Peyer's patch (tissue), 4 donors: ENCODE measurements around the gene TMEM178B.

Experiments used
- POLR2A ChIP-seq, 2 donors: fragments of 450-650 bp; IDR thresholded peaks; one replicate each; pipeline ENCODE4 v1.5.1; 2017; ENCODE audit warnings: antibody characterized with exemption in 2 of 2, mild to moderate bottlenecking in 2 of 2, moderate library complexity in 2 of 2
- TF ChIP-seq, protein P1 (sequence below), 6 experiments: fragments of 450-650 bp in 4 of 6; fragments of 200-600 bp in 2 of 6; sonication (generic) in 1 of 6; IDR thresholded peaks; one replicate each; pipeline ENCODE4 v1.5.1; 2017 to 2019; ENCODE audit warnings: antibody characterized with exemption in 6 of 6, mild to moderate bottlenecking in 3 of 6, moderate library complexity in 1 of 6

DNA sequence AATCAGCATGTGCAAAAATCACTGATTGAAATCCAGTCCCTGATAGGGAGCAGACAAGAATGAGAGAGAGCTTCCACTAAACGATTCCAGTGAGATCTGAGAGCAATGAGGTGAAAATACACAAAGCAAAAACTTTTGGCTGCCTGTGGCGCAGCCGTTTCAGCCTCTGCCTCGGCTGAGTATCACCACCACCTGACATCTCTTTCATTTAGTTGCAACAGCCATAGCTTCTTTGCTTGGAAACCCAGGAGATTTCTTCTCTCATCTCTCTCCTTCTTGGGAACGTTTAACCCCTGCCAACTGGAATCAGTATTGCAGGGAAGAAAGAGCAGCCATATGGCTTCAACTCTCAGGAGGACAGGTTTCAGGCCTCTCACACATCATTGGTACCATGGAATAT is 240.0 kb downstream of the TMEM178B start:
- TF ChIP-seq, protein P1, sequence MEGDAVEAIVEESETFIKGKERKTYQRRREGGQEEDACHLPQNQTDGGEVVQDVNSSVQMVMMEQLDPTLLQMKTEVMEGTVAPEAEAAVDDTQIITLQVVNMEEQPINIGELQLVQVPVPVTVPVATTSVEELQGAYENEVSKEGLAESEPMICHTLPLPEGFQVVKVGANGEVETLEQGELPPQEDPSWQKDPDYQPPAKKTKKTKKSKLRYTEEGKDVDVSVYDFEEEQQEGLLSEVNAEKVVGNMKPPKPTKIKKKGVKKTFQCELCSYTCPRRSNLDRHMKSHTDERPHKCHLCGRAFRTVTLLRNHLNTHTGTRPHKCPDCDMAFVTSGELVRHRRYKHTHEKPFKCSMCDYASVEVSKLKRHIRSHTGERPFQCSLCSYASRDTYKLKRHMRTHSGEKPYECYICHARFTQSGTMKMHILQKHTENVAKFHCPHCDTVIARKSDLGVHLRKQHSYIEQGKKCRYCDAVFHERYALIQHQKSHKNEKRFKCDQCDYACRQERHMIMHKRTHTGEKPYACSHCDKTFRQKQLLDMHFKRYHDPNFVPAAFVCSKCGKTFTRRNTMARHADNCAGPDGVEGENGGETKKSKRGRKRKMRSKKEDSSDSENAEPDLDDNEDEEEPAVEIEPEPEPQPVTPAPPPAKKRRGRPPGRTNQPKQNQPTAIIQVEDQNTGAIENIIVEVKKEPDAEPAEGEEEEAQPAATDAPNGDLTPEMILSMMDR (IDR thresholded peaks at IDR 0.05) = no peak
- TF ChIP-seq POLR2A (IDR thresholded peaks at IDR 0.05) = no peak
